ENCODE measurements around the gene TSSK2. TPM values are rescaled to one million over a fixed set of nuclear protein-coding genes. Genes with fewer than 3 reads are reported as not detected.

TSSK2 gene
- polyA plus RNA-seq, 5 donors, result 0.35 to 0.44 (median 0.37) TPM; not detected in 2

- DNase-seq, result no peak
Measured at GRCh38 chr22:19123936-19124335, 7.2 kb upstream of the TSSK2 start.

GRCh38 chr22:19124377-19124776 lies 6.7 kb upstream of the TSSK2 start:
- no peak for DNase-seq

GRCh38 chr22:19125011-19125410 lies 6.1 kb upstream of the TSSK2 start:
- no peak for DNase-seq

DNA sequence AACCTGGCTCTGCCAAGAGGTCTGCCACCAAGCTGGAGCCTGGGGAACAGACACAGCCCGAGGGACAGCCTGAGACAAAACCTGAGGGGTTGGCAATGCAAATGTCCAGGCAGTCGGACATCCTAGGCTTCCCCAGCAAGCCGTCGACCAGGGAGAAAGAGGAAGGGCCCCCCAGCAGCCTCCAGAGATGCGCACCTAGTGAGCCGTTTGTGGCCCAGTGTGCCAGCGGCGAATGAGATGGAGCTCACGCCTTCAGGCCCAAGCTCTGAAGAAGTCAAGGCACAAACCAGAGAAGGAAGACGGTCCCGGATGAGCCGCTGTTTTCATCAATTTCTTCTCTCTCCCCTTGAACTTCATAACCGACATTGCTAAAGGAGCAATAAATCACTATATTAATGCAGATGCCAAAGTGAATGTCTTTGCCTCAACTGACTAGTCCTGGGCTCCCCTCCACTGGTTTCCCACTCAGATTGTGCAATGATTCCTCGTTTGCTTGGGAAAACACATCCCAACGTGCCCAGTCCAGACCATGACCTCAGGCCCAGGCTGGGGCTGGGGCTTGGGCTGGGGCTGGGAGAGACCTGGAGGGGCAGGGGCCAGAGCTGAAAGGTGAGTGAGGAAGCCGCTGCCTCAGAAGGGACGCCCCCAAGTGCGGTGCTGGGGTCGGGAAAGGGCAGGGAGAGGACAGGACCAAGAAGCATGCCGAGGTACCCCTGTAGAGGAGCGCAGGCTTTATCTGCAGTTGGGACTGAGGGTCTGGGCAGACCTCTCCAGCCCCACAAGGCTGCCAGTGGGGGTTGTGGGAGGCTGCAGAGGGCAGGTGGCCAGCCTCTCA lies 5.4 kb upstream of the TSSK2 start:
- DNase-seq, result no peak

DNA sequence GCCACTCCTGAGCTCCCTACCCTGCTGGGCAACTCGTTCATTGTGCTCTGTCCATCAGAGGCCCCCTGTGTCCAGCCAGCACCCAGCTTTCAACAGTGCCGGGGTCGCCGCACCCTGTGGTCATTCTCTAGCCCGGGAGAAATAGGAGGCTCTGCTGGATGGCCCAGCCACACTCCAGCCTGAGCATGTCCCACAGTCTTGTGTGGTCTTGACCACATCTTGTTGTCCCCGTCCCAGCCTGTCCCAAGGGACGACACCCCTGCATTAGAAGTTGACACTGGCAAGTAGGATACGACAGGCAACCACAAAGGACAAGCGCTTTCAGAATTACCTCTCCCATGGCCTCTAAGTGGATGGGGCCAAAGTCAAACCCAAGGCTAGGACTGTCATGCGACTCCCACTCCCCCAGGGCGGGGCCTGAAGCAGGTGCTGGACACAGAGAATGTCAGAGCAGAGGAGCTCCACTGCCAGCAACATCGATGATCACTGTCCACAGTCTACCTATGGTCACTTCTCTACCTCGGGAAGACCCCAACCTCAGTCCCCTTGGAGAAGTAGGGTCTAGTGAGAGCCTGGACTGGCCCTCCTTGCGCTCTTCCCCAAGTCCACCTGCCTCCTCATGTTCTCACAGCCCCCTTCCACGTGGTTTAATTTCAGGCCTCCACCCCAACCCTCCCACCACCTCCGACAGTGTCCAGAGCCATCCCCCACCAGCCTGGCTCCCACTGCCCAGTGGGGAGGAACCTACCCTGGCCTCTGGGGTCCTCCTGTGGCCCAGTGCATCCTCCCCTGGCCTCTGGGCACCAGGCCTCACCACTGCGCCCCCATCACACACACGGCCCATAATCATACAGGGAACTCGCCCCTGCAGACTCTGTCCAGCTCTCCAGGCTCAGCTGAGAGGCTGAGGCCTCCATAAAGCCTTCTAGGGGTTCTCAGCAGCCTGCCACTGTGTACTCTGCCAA lies 4.5 kb upstream of the TSSK2 start:
- no peak for DNase-seq

DNA sequence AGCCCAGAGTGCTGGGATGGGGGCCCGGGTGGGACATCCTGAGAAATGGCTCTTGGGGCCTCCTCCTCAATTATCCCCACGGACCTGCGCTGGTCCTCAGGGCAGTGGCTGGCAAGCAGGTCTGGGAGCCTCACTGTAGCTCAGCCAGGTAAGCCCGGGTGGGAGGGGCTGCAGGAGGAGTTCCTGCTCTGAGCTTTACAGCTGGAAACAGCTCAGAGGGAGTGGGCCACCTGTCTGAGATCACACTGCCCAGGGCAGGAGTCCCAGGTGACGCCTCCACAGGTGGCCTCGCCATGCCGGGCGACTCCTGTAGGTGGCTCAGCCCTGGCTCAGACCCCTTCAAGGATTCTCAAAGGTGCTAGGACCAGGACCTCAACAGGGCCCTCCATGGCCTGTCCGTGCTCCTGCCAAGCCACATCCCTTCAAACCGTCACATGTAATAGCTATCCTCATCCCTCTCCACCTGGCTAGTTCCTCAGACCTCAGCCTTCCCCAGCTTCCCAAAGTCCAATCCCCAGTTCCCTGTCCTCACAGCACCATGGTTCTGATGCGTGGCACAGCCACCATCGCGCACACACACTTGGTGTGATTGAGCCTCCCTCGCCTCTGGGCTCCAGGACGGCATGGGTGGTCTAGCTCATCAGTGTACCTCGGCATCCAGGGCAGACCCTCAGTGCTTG lies 3.6 kb upstream of the TSSK2 start:
- DNase-seq, result no peak

DNA sequence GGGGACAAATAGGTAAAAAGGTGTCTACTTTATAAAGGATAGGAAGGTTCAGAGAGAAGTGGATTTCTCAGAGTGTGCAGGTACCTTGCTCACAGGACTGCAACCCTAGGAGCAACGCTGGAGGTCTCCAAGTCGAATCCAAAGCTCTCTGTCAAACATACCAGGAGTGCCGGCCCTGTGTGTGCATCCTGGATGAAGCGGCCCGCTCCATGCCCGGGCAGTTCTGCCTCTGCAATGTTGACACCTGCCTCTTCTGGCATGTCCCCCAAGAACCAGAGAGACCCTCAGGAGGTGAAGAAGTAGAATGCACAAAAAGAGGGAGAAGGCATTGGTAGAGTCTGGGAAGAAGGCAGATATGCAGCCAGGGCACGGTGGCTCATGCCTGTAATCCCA lies 3.1 kb upstream of the TSSK2 start:
- no peak for DNase-seq

DNA sequence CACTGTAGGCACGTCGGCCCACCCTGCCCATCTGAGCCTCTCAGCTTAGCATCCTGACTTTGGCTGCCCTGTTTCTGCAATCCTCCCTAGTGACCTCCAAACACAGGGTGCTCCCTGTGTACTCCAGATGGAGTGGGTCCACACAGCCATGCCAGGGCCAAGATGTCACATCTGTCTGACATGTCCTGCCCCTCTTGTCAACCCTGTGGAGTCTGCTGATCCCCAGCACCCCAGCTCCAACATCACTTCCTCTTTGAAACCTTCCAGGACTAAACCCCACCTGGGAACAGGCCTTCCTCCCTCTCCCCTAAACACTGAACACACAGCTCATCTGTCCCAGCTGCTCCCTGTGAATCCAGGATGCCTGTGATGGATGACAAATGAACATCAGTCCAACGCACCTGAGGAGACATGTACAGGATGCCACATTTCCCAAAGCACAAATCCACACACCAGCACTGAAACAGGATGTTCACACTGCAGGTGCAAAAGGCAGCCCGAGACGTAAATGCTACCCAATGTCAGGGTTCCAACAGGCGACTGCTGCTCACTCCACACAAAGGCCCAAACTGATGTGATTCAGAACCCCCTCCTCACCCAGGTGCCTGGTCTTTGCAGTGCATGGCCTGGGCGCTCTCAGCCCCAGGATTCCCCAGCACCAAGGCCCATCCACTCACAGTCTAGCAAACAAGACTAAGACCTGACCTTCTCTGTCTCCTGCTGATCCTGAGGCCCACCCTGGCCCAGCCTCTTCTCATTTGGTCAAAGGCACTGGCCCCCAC lies 2.0 kb upstream of the TSSK2 start:
- DNase-seq, result no peak

GRCh38 chr22:19129871-19130270 lies 1.2 kb upstream of the TSSK2 start:
- no peak for DNase-seq

GRCh38 chr22:19131685-19132015 lies 542 bp downstream of the TSSK2 start:
- DNase-seq, result no peak

GRCh38 chr22:19132153-19132552 lies 1.0 kb downstream of the TSSK2 start:
- no peak for DNase-seq

DNA sequence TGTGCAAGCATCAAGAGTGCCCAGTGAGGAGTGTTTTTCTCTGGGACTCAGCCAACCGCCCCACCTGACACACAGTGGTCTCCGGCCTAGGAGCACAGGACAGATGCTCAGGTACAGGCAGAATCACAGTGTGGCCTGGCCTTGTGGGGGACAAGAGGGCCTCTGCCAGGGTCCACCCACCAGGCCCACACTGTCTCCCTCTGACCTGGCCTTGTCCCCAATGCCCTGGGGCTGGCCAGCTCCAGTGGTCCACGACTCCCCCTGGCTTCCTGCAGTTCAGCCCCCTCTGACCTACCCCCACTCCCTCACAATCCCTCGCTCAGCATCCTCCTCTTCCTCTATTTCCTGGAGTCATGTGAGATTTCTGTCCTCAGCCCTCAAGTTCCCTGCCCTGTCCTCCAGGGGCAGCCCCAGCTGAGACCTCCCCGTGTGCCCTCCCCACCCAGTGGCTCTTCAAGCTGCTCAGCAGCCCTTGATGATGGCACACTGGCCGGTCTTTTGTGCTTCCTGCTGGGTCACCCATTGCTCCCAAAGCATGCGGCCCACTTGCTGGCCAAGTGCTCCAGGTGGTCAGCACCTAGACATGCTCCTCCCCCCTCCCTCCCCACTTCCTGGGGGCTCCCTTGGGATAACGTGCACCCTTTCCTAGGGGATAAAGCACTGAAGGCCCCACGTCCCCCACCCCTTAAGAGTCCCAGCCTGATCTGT lies 1.7 kb downstream of the TSSK2 start:
- no peak for DNase-seq

DNA sequence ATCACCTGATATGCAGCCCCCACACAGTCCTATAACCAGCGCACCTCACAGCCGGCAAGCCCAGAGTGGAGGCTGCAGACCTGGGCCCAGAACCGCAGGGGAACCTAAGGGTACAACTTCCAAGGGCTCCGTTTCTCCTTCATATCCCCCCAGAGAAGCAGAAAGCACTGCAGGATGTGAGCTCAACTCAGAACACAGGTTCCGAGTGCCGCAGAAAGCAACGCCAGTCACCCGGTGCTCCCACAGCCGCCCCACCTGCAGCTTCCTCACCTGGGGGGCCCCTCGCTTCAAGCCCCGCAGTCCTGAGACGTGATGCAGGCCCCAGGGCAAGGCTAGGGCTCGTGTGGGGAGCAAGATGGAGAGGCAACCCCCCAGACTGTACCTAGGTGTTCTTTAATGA lies 2.5 kb downstream of the TSSK2 start:
- no peak for DNase-seq

DNA sequence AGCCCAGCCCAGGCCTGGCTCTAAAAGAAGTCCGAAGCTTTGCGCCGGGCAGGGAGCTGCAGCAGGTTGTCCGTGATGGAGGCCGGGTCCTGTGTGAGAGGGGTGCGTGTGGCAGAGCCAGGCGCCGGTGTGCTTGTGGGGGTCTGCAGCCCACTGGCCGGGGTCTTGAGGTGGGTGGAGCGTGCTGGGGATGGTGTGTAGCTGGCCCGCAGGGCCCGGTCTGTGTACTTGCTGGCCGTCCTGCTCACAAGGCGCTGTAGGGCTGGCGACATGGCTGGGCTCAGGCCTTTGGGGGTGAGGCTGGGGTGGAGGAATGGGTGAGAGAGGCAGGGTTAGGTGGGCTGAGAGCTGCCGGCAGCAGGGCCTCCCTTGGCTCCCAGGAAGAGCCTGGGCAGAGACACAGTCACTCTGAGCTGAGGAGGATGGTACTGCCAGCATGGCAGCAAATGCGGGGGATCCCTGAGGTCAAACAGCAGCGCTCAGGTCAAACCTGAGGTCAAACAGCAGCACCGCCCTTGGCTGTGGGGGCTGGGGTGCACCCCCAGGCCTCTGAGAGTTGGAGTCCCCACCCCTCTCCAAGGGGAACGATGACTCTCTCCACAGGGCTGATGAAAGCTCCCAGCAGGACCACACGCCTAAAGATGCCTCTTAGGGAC lies 3.2 kb downstream of the TSSK2 start:
- no peak for DNase-seq

DNA sequence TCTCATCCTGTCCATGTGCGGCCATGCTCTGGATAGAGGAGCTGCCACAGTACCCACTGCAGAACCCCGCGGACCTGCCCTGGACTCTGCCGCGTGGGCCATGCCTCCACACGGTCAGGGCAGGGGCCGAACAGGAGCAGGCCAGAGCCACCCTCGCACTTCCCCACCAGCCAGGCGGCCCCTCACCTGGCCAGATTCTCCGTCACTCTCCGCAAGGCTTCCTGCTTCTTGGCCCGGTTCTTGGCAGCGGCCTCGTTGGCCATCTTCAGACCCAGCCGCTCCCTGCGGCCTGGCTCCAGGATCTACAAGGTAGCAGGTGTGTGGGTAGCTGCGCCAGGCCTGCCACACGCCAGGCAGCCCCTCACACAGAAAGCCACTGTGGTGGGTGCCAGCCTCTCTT lies 3.8 kb downstream of the TSSK2 start:
- DNase-seq, result no peak

DNA sequence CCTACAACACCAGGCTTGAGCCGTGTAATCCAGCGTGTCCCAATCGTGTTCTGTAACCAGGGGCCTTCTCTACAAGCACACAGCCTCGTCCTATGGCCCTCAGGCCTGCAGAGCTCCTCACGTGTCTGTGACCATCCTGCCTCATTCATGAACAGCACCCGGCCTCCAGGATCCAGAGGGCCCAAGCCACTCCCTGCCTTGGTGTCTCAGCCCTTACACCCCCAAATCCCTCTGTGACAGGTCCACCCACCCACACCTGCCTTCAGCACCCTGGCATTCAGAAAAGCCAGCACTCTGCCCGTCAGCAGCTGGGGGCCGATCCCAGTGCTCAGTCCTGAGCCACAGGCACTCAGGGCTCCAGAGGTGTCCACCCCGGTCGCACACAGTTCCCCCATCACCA lies 5.8 kb downstream of the TSSK2 start:
- no peak for DNase-seq

- no peak for DNase-seq
Measured at GRCh38 chr22:19137384-19138216, 6.5 kb downstream of the TSSK2 start.

- DNase-seq, result no peak
Measured at GRCh38 chr22:19138217-19139000, 7.3 kb downstream of the TSSK2 start.

DNA sequence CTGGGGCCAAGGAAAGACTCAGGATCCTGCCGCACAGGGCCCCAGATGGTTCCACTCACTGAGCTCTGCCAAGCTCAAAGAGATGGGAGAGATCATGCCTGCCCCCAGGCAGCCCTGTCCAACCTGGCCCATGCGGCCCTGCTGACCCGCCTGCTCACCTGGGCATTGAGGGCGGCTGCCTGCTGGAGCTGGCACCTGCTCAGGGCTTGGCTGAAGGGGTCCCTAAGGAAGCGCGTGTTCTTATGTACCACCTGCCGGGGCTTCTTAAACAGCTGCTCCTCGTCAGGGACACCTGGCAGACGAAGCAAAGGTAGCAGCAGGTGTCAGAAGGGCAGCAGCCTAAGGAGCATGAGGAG lies 7.9 kb downstream of the TSSK2 start:
- no peak for DNase-seq

Data from right lung (tissue), 5 donors.